HG02759 (cell line): ENCODE data around the gene COL5A2.

Source experiments
- ATAC-seq: cut with Tn5 transposase; IDR thresholded peaks from one replicate; pipeline ENCODE4 v1.9.1; 2021; ENCODE audit warnings: mild to moderate bottlenecking, moderate library complexity; ENCODE audit not compliant: unreplicated experiment

COL5A2 gene

GRCh38 chr2:189109921-189110397, 69.6 kb downstream of the COL5A2 start:
- ATAC-seq = peak; percentile 95

GRCh38 chr2:189104934-189105333, 74.6 kb downstream of the COL5A2 start:
- no peak for ATAC-seq

GRCh38 chr2:189102735-189103134, 76.8 kb downstream of the COL5A2 start:
- no peak for ATAC-seq

GRCh38 chr2:189097934-189098333, 81.6 kb downstream of the COL5A2 start:
- no peak for ATAC-seq

GRCh38 chr2:189096769-189097447, 82.7 kb downstream of the COL5A2 start:
- ATAC-seq = no peak

- no peak for ATAC-seq
Observed at GRCh38 chr2:189095101-189095500, 84.5 kb downstream of the COL5A2 start.

GRCh38 chr2:189092936-189093335, 86.6 kb downstream of the COL5A2 start:
- no peak for ATAC-seq

- ATAC-seq = no peak
Observed at GRCh38 chr2:189091253-189091652, 88.3 kb downstream of the COL5A2 start.

- ATAC-seq = no peak
Observed at GRCh38 chr2:189088591-189089205, 90.9 kb downstream of the COL5A2 start.

- no peak for ATAC-seq
Observed at GRCh38 chr2:189086710-189087109, 92.9 kb downstream of the COL5A2 start.

- ATAC-seq = no peak
Observed at GRCh38 chr2:189086250-189086649, 93.3 kb downstream of the COL5A2 start.

- no peak for ATAC-seq
Observed at GRCh38 chr2:189083606-189084005, 96.0 kb downstream of the COL5A2 start.

- ATAC-seq = no peak
Observed at GRCh38 chr2:189083106-189083505, 96.5 kb downstream of the COL5A2 start.

- no peak for ATAC-seq
Observed at GRCh38 chr2:189082376-189082975, 97.1 kb downstream of the COL5A2 start.

GRCh38 chr2:189076572-189076971, 103.0 kb downstream of the COL5A2 start:
- no peak for ATAC-seq

- ATAC-seq = no peak
Observed at GRCh38 chr2:189076120-189076519, 103.4 kb downstream of the COL5A2 start.

- ATAC-seq = no peak
Observed at GRCh38 chr2:189074506-189074905, 105.1 kb downstream of the COL5A2 start.

GRCh38 chr2:189072036-189072435, 107.5 kb downstream of the COL5A2 start:
- no peak for ATAC-seq

- ATAC-seq = no peak
Observed at GRCh38 chr2:189069855-189070619, 109.5 kb downstream of the COL5A2 start.

- no peak for ATAC-seq
Observed at GRCh38 chr2:189066037-189066436, 113.5 kb downstream of the COL5A2 start.

- ATAC-seq = no peak
Observed at GRCh38 chr2:189060096-189060642, 119.4 kb downstream of the COL5A2 start.
